T-helper 1 cell treated with Interleukin-12 subunit alpha and Interleukin-12 subunit beta and Interleukin-4 antibody, amounts not matched to agents 30 μg/mL and 1 μg/mL, for 36 hours (primary cell): ENCODE data around the gene TRHDE.
"Not testable (repeated sequence)": the region's sequence is repeated elsewhere in the genome, so short reads cannot be mapped to it uniquely, and the experiment has no call there.

Source experiments
- H3K27ac Mint-ChIP-seq: one replicate; pipeline ENCODE4 v1.8.0; 2021; ENCODE audit warnings: mild to moderate bottlenecking, mixed read lengths
- H3K27me3 Mint-ChIP-seq: one replicate; pipeline ENCODE4 v1.8.0; 2021; ENCODE audit warnings: low read depth, mixed read lengths
- H3K36me3 Mint-ChIP-seq: one replicate; pipeline ENCODE4 v1.8.0; 2021; ENCODE audit warnings: low read depth, mixed read lengths
- H3K4me1 Mint-ChIP-seq: one replicate; pipeline ENCODE4 v1.8.0; 2021; ENCODE audit warnings: low read depth, mixed read lengths
- H3K4me3 Mint-ChIP-seq: one replicate; pipeline ENCODE4 v1.8.0; 2021; ENCODE audit warnings: mild to moderate bottlenecking, moderate library complexity, mixed read lengths
- H3K9me3 Mint-ChIP-seq: one replicate; pipeline ENCODE4 v1.8.0; 2021; ENCODE audit warnings: mixed read lengths

TRHDE gene

DNA sequence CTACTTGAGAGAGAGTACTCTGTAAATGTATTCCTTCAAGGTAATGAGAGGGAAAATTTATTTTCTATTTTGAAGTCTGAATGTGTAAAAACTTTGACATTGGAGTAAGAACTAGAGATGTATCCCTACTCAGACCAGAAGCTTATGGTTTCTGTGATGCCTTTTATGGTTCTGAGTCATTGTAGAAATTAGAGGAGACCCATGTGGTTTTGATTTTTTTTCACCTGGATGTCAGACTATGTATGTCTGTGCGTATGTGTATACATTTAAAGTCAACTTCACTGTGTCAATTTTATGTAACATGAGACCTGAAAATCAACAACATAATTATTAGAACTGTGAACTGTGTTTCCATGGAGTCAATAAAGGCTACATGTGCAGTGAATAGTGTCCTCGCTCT is 302.0 kb downstream of the TRHDE start:
- Mint-ChIP-seq H3K27me3 (no peaks in the 10 kb centered on the region), H3K9me3 (no peaks in the 10 kb centered on the region), H3K27ac (no peak overlapping the region), H3K4me1 (no peaks in the 10 kb centered on the region), H3K36me3 (no peaks in the 10 kb centered on the region), H3K4me3 (no peak overlapping the region)

GRCh38 chr12:72578327-72578726 is 306.2 kb downstream of the TRHDE start:
- Mint-ChIP-seq H3K27ac (no peak overlapping the region), H3K36me3 (no peaks in the 10 kb centered on the region), H3K4me3 (no peak overlapping the region), H3K4me1 (no peaks in the 10 kb centered on the region), H3K27me3 (no peaks in the 10 kb centered on the region), H3K9me3 (peaks cover 3% of the 10 kb centered on the region)

DNA sequence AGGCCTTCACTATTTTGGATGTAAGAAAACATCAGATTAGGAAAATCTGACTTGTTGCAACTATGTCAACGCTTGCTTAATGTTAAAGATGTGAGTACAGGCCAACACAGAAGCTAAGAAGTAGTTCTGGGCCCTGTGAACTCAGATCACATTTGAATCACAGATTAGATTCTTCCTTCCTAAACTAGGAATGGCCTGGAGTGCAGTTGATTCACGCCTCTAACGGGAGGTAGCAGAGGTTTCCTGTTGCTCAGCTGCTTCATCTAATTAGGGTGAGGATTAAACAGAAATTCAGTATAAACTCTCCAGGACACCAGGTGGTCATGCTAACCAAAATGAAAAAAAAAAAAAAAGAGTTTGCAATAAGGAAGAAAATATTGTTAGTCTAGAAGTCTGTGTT is 314.3 kb downstream of the TRHDE start:
- Mint-ChIP-seq H3K27me3 (no peaks in the 10 kb centered on the region), H3K36me3 (no peaks in the 10 kb centered on the region), H3K4me1 (no peaks in the 10 kb centered on the region), H3K4me3 (no peak overlapping the region), H3K27ac (no peak overlapping the region), H3K9me3 (peaks cover 11% of the 10 kb centered on the region)

GRCh38 chr12:72602581-72602980 is 330.4 kb downstream of the TRHDE start:
- H3K27me3 Mint-ChIP-seq: no peaks in the 10 kb centered on the region
- H3K4me3 Mint-ChIP-seq: no peak overlapping the region
- H3K36me3 Mint-ChIP-seq: no peaks in the 10 kb centered on the region
- H3K9me3 Mint-ChIP-seq: peaks cover 21% of the 10 kb centered on the region
- H3K27ac Mint-ChIP-seq: no peak overlapping the region
- H3K4me1 Mint-ChIP-seq: no peaks in the 10 kb centered on the region

DNA sequence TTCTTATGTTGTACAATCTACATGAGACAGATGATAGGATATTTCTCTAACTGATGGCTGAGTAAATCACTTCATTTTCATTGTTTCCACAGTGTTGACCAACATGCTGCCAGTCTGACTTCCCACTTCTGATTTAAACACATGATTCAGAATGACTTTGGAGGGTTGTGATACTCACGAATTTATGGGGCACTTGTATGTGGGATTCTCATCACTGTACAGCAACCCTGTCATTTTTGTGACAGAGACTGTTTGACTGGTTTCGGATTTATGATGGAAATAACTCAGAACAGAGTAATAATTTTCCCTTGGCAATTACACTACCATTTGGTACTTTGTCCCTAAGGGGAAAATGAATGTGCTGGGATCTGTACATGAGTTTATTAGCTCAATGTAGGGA is 333.8 kb downstream of the TRHDE start:
- H3K4me1 Mint-ChIP-seq: no peaks in the 10 kb centered on the region
- no peak overlapping the region for H3K27ac Mint-ChIP-seq
- H3K9me3 Mint-ChIP-seq: peaks cover 8% of the 10 kb centered on the region
- H3K36me3 Mint-ChIP-seq: no peaks in the 10 kb centered on the region
- no peak overlapping the region for H3K4me3 Mint-ChIP-seq
- no peaks in the 10 kb centered on the region for H3K27me3 Mint-ChIP-seq

GRCh38 chr12:72610342-72610741 is 338.2 kb downstream of the TRHDE start:
- H3K4me3 Mint-ChIP-seq: no peak overlapping the region
- H3K27me3 Mint-ChIP-seq: no peaks in the 10 kb centered on the region
- H3K36me3 Mint-ChIP-seq: no peaks in the 10 kb centered on the region
- no peak overlapping the region for H3K27ac Mint-ChIP-seq
- no peaks in the 10 kb centered on the region for H3K4me1 Mint-ChIP-seq
- no peaks in the 10 kb centered on the region for H3K9me3 Mint-ChIP-seq

GRCh38 chr12:72610854-72611358 is 338.7 kb downstream of the TRHDE start:
- H3K27ac Mint-ChIP-seq: no peak overlapping the region
- no peaks in the 10 kb centered on the region for H3K36me3 Mint-ChIP-seq
- H3K27me3 Mint-ChIP-seq: no peaks in the 10 kb centered on the region
- no peak overlapping the region for H3K4me3 Mint-ChIP-seq
- H3K9me3 Mint-ChIP-seq: peaks cover 3% of the 10 kb centered on the region
- H3K4me1 Mint-ChIP-seq: no peaks in the 10 kb centered on the region

DNA sequence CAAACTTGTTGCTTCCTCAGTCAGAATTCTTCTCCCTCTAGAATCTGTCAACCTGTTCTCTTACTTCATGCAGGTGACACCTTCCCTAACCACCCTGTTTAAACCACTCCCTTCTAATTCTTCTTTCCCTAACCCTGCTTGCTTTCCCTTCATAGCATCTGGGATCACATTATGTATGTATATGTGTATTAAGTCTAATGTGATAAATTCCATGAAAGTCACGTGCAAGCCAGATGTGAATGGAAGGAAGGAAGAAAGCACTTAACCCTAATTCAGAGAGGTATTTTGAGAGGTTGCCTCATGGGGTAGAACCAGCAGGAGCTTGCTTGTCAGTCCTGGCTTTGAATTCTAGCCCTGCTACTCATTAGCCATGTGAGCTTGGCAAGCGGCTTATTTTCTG is 340.0 kb downstream of the TRHDE start:
- Mint-ChIP-seq H3K4me1 (no peaks in the 10 kb centered on the region), H3K36me3 (no peaks in the 10 kb centered on the region), H3K27me3 (no peaks in the 10 kb centered on the region), H3K4me3 (no peak overlapping the region), H3K27ac (no peak overlapping the region), H3K9me3 (peaks cover 3% of the 10 kb centered on the region)

DNA sequence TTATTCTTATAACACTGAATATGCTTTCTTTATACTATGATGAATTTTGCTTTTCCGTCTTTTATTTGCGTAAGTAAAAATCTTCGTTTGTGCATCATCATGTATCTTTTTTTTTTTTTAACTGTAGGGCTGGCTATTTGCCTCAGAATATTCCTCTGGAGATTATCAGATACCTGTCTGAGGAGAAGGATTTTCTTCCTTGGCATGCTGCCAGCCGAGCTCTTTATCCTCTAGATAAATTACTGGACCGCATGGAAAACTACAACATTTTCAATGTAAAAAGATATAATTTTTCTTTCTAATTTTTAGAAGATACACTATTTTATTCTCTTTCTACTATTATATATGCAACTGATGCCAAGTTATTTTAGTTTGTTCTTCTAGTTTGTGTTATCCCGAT is 346.6 kb downstream of the TRHDE start:
- no peaks in the 10 kb centered on the region for H3K27me3 Mint-ChIP-seq
- H3K4me3 Mint-ChIP-seq: no peak overlapping the region
- H3K27ac Mint-ChIP-seq: no peak overlapping the region
- H3K36me3 Mint-ChIP-seq: no peaks in the 10 kb centered on the region
- H3K4me1 Mint-ChIP-seq: no peaks in the 10 kb centered on the region
- H3K9me3 Mint-ChIP-seq: peaks cover 9% of the 10 kb centered on the region

DNA sequence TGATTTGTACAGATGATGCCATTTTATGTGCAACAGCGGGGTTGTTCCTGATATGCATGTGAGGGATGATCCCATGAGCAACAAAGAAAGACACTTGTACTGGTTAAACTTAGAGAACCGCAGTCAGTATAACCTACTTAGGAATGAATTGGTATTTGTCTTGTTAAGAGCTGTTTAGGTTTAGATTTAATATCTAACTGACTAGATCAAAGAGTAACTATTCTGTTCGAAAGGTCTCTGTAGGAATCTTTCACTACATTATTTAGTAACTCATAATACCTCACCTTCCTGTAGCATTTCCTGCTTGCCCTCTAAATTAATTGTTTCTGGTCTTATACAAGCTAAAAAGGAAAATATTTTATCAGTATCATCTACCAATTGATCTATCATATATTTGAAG is 350.4 kb downstream of the TRHDE start:
- Mint-ChIP-seq H3K4me3 (no peak overlapping the region), H3K4me1 (no peaks in the 10 kb centered on the region), H3K9me3 (peaks cover 6% of the 10 kb centered on the region), H3K36me3 (no peaks in the 10 kb centered on the region), H3K27me3 (no peaks in the 10 kb centered on the region), H3K27ac (no peak overlapping the region)

GRCh38 chr12:72631926-72632685 is 359.9 kb downstream of the TRHDE start:
- Mint-ChIP-seq H3K4me1 (no peaks in the 10 kb centered on the region), H3K9me3 (no peaks in the 10 kb centered on the region), H3K27me3 (no peaks in the 10 kb centered on the region)

GRCh38 chr12:72642706-72643105 is 370.5 kb downstream of the TRHDE start:
- Mint-ChIP-seq H3K36me3 (no peaks in the 10 kb centered on the region), H3K9me3 (peaks cover 5% of the 10 kb centered on the region), H3K4me3 (no peak overlapping the region), H3K27ac (no peak overlapping the region), H3K4me1 (no peaks in the 10 kb centered on the region), H3K27me3 (no peaks in the 10 kb centered on the region)

More at GRCh38 chr12:72631926-72632685, 359.9 kb downstream of the TRHDE start:
- no peak overlapping the region for H3K27ac Mint-ChIP-seq
- no peak overlapping the region for H3K4me3 Mint-ChIP-seq
- no peaks in the 10 kb centered on the region for H3K36me3 Mint-ChIP-seq

DNA sequence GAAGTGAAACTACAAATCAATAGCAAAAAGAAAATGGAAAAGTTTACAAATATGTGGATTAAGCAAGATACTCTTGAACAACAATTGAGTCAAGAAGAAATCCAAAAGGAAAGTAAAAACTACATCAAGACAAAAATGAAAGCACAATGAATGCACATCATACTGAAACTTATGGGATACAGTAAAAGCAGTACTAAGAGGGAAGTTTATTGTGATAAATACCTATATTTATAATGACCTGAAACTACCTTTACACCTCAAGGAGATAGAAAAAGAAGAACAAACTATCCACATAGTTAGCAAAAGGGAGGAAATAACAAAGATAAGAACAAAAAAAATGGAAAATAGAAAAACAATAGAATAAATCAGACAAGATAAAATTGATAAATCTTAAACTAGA is 375.0 kb downstream of the TRHDE start:
- Mint-ChIP-seq H3K27me3 (no peaks in the 10 kb centered on the region), H3K4me3 (no peak overlapping the region), H3K4me1 (no peaks in the 10 kb centered on the region), H3K9me3 (no peaks in the 10 kb centered on the region), H3K27ac (no peak overlapping the region), H3K36me3 (no peaks in the 10 kb centered on the region)

- Mint-ChIP-seq H3K9me3 (no peaks in the 10 kb centered on the region), H3K4me1 (no peaks in the 10 kb centered on the region), H3K36me3 (no peaks in the 10 kb centered on the region), H3K27me3 (no peaks in the 10 kb centered on the region), H3K4me3 (no peak overlapping the region), H3K27ac (no peak overlapping the region)
Measured at GRCh38 chr12:72658615-72659014, 386.4 kb downstream of the TRHDE start.

DNA sequence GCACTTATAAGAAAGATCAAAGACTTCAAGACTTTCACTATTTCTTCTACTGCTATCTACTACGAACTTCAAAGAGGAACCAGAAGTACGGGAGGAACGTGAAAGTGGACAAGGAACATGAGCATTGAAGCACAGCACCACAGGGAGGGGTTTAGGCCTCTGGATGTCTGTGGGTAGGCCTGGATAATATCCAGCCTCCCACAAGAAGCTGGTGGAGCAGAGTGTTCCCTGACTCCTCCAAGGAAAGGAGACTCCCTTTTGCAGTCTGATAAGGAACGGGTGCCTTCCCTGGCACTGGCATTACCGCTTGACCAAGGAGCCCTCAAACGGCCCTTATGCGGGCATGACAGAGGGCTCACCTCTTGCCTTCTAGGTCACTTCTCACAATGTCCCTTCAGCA is 388.0 kb downstream of the TRHDE start:
- not testable (repeated sequence) for H3K9me3 Mint-ChIP-seq, H3K4me3 Mint-ChIP-seq, H3K4me1 Mint-ChIP-seq, H3K27me3 Mint-ChIP-seq, H3K27ac Mint-ChIP-seq, H3K36me3 Mint-ChIP-seq

GRCh38 chr12:72673853-72674252 is 401.7 kb downstream of the TRHDE start:
- Mint-ChIP-seq H3K4me1 (no peaks in the 10 kb centered on the region), H3K4me3 (no peak overlapping the region), H3K27ac (no peak overlapping the region), H3K27me3 (no peaks in the 10 kb centered on the region), H3K9me3 (peaks cover 4% of the 10 kb centered on the region), H3K36me3 (no peaks in the 10 kb centered on the region)
